Progenitor cell of endocrine pancreas (in vitro differentiated cells): Measurements from ENCODE around the gene DENND11. TPM values are rescaled to one million over a fixed set of nuclear protein-coding genes. Genes with fewer than 3 reads are reported as not detected.
A peak's percentile ranks its signal among the peaks of the same experiment; 100 is the strongest.

ENCODE experiments used
- DNase-seq: peaks from one replicate; pipeline ENCODE4 v3.0.0; 2021; ENCODE audit warnings: low spot score; ENCODE audit not compliant: unreplicated experiment
- H3K27ac Mint-ChIP-seq: 2 replicates; pipeline ENCODE4 v1.8.0; 2021; ENCODE audit warnings: mild to moderate bottlenecking, moderate library complexity, mixed read lengths
- H3K27me3 Mint-ChIP-seq: 2 replicates; pipeline ENCODE4 v1.8.0; 2021; ENCODE audit warnings: mixed read lengths
- H3K36me3 Mint-ChIP-seq: 2 replicates; pipeline ENCODE4 v1.8.0; 2022; ENCODE audit warnings: mixed read lengths; ENCODE audit not compliant: insufficient read depth
- H3K4me1 Mint-ChIP-seq: 2 replicates; pipeline ENCODE4 v1.8.0; 2021; ENCODE audit warnings: low read depth, mixed read lengths
- H3K4me3 Mint-ChIP-seq: 2 replicates; pipeline ENCODE4 v1.8.0; 2021; ENCODE audit warnings: low read depth, mild to moderate bottlenecking, moderate library complexity, mixed read lengths
- H3K9me3 Mint-ChIP-seq: 2 replicates; pipeline ENCODE4 v1.8.0; 2021; ENCODE audit warnings: low read depth, mixed read lengths
- total RNA-seq: library from RNA; stranded (reverse); gene quantifications from 2 replicates; pipeline ENCODE4 v1.2.1, GENCODE V29; 2021
- TF ChIP-seq, protein P1 (sequence below): fragments of 200-600 bp; sonication (generic); IDR thresholded peaks from one replicate; pipeline ENCODE4 v1.5.0; 2021; ENCODE audit warnings: antibody characterized with exemption, mild to moderate bottlenecking; ENCODE audit not compliant: unreplicated experiment

Gene DENND11
- total RNA-seq, 1 donor from 2014 or later, result 52.3 TPM

DNA sequence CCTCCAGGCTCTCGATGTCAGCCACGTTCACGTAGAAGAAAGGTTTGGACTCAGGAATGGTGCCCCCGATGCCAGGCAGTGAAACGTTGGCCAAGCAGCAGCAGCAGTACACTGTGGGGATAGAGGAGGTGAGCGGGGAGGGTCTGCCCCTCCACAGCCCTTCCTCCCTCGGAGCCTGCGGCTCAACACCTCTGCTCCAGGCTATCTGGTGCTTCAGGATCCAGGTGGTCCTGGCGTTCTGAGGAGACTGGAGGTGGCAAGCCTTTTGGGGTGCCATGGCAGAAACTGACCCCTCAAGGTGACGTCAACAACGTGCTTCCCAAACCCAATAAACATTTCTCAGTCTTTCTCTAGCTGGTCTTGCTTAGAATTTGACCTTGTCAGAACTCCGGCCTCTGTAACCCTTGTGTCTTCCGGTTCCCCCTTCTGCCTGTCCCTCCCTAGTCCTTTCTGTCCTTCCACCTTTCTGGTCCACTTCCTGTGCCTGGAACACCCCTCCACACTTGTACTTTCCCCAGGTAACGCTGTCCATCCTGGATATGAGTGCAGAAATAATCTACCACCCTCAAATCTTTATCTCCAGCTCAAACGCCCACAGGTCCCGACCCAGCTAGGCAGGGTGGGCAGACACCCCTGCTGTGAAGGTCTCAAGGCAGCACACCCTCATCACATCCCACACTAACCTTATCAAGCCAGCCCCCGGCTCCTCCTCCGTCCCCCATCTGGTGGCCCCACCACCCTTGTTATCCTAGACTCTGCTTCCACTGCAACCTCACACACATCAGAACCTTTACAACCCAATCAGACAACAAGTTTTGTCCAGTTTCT is 36.5 kb downstream of the DENND11 start:
- Mint-ChIP-seq H3K27ac (peak overlapping the region; percentile 54), H3K27me3 (no peaks in the 10 kb centered on the region), H3K36me3 (peaks cover 17% of the 10 kb centered on the region), H3K4me3 (no peak overlapping the region), H3K4me1 (no peaks in the 10 kb centered on the region), H3K9me3 (no peaks in the 10 kb centered on the region)
- DNase-seq, result no peak
- TF ChIP-seq, protein P1, sequence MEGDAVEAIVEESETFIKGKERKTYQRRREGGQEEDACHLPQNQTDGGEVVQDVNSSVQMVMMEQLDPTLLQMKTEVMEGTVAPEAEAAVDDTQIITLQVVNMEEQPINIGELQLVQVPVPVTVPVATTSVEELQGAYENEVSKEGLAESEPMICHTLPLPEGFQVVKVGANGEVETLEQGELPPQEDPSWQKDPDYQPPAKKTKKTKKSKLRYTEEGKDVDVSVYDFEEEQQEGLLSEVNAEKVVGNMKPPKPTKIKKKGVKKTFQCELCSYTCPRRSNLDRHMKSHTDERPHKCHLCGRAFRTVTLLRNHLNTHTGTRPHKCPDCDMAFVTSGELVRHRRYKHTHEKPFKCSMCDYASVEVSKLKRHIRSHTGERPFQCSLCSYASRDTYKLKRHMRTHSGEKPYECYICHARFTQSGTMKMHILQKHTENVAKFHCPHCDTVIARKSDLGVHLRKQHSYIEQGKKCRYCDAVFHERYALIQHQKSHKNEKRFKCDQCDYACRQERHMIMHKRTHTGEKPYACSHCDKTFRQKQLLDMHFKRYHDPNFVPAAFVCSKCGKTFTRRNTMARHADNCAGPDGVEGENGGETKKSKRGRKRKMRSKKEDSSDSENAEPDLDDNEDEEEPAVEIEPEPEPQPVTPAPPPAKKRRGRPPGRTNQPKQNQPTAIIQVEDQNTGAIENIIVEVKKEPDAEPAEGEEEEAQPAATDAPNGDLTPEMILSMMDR, result no peak

DNA sequence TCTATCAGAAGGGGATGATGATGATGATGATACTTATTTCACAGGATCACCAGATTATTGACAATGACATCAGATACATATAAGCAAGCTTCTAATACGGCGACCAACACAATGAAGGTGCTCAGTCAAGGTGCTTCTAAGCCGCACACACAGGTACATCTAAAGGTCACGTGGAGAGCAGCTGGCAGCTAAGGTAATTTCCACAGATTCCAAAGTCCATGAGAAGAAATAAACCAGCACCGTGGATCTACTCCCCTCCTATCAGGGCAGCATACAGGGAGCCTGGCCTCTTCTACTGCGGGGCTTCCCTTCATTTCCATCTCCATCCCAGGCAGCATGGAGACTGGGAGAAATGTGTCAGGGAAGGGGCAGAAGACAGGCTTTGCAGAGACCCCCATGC is 37.5 kb downstream of the DENND11 start:
- no peaks in the 10 kb centered on the region for H3K4me1 Mint-ChIP-seq
- no peaks in the 10 kb centered on the region for H3K9me3 Mint-ChIP-seq
- no peak for DNase-seq
- H3K27me3 Mint-ChIP-seq, result no peaks in the 10 kb centered on the region
- H3K27ac Mint-ChIP-seq, result no peak overlapping the region
- H3K36me3 Mint-ChIP-seq, result peaks cover 15% of the 10 kb centered on the region
- H3K4me3 Mint-ChIP-seq, result no peak overlapping the region
- TF ChIP-seq, protein P1, result no peak

DNA sequence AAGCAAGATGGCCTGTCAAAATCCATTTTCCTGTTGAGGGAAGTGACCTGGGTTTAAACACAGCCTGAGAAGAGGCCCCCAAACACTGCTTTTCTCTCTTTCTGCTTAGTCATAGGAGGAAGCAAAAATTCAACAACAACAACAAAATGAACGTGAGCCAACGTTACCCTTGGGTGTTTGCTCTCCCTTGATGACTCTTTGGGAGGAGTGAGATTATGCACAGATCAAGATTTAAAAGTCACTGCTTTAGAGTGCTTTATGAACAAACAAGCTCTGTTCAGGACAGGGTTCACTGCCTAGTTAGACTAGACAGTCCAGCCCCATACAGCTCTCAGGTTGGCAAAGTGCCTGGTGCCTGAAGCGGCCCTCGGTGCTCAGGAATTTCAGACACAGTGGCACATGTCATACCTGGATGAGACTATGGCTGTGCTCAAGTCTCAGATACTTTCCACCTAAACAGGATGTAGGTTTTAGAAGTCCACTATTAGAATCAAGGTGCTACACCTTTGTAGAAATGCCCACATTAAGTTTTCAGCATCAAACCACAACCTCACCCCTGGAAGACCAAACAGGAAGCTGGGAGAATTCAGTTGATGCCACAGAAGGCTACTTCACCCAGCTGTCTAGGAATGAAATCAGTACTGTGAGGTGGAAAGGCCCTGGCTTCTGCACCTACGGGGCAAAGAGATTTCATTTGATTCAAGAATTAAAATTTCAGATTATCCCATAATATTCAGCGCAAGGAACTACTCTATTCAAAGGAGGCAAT is 38.7 kb downstream of the DENND11 start:
- H3K4me3 Mint-ChIP-seq, result no peak overlapping the region
- H3K9me3 Mint-ChIP-seq, result no peaks in the 10 kb centered on the region
- H3K4me1 Mint-ChIP-seq, result no peaks in the 10 kb centered on the region
- TF ChIP-seq, protein P1, result no peak
- H3K36me3 Mint-ChIP-seq, result peaks cover 14% of the 10 kb centered on the region
- no peak overlapping the region for H3K27ac Mint-ChIP-seq
- no peak for DNase-seq
- no peaks in the 10 kb centered on the region for H3K27me3 Mint-ChIP-seq

DNA sequence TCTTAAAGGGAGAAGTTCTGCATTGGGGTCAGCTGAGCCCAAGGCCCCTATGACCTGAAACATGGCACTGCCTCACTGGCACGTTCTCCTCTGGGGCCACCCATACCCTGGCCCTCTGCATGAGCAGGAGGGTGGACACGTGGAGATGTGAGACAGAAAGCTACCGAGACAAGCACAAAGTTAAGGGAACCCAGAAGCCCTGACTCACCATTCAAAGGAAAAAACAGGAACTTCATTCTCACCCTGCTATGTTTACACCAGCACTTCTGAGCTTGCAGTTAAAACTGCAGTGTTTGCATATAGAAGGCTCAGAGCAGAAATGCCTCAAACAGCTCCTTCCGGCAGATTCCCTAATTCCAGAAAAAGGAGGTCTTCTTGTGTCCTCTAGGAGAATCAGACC is 41.7 kb downstream of the DENND11 start:
- TF ChIP-seq, protein P1, result no peak
- H3K36me3 Mint-ChIP-seq, result peaks cover 6% of the 10 kb centered on the region
- H3K4me3 Mint-ChIP-seq, result no peak overlapping the region
- no peaks in the 10 kb centered on the region for H3K9me3 Mint-ChIP-seq
- peak overlapping the region; percentile 67 for H3K27ac Mint-ChIP-seq
- no peak for DNase-seq
- H3K27me3 Mint-ChIP-seq, result no peaks in the 10 kb centered on the region
- H3K4me1 Mint-ChIP-seq, result no peaks in the 10 kb centered on the region

DNA sequence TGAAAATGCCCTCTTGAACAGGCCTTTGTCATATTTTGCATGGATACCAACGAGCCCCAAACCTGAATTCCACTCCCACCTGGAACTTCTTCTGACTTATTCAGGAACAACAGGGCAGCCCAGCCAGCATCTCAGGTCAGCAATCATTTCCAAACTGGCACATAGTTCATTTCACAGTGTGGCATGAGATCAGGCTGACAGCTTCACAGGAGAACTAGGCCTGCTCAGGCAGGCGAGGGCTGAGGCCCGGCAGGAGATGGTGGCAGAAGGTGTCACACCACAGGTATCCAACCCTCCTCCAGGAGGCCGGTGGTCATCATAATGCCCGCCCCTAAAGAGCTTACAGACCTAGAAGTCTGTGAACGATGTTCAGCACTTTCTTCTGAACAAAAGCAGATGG is 42.5 kb downstream of the DENND11 start:
- no peak overlapping the region for H3K27ac Mint-ChIP-seq
- DNase-seq, result no peak
- H3K27me3 Mint-ChIP-seq, result no peaks in the 10 kb centered on the region
- peaks cover 2% of the 10 kb centered on the region for H3K4me1 Mint-ChIP-seq
- no peaks in the 10 kb centered on the region for H3K9me3 Mint-ChIP-seq
- TF ChIP-seq, protein P1, result no peak
- H3K36me3 Mint-ChIP-seq, result peaks cover 6% of the 10 kb centered on the region
- no peak overlapping the region for H3K4me3 Mint-ChIP-seq
